MCF 10A (cell line): Measurements from ENCODE around the gene DMRT3. TPM values are rescaled to one million over a fixed set of nuclear protein-coding genes. Genes with fewer than 3 reads are reported as not detected.

Source experiments
- BruUV-seq: library from RNA; stranded (reverse); fragments of 400-500 nt; replicated peaks from 2 replicates; lab custom pipeline; 2021; lab: Mats Ljungman, UMichigan
- CTCF ChIA-PET: fragments of 300-600 bp; sonication (Branson Sonifier 250); formaldehyde crosslinking; extraction: SDS; loops from one replicate; lab custom pipeline; 2021; ENCODE audit warnings: antibody characterized with exemption, inconsistent platforms; lab: Yijun Ruan, JAX
- POLR2A ChIA-PET: fragments of 300-600, 350-650 bp; sonication (Branson Sonifier 250); formaldehyde crosslinking; extraction: SDS; loops from one replicate; lab custom pipeline; 2020; ENCODE audit warnings: antibody characterized with exemption, inconsistent platforms; lab: Yijun Ruan, JAX
- DNase-seq: peaks from one replicate; pipeline ENCODE4 v3.0.0-alpha.2; 2018; ENCODE audit not compliant: unreplicated experiment
- H3K27ac Mint-ChIP-seq: one replicate; pipeline ENCODE4 v1.8.0; 2022; ENCODE audit warnings: mild to moderate bottlenecking, low read depth, mixed read lengths; ENCODE audit not compliant: unreplicated experiment
- H3K27me3 Mint-ChIP-seq: one replicate; pipeline ENCODE4 v1.8.0; 2022; ENCODE audit warnings: mixed read lengths; ENCODE audit not compliant: insufficient read depth, unreplicated experiment
- H3K36me3 Mint-ChIP-seq: one replicate; pipeline ENCODE4 v1.8.0; 2022; ENCODE audit warnings: mild to moderate bottlenecking, moderate library complexity, mixed read lengths; ENCODE audit not compliant: insufficient read depth, unreplicated experiment
- H3K4me1 Mint-ChIP-seq: one replicate; pipeline ENCODE4 v1.8.0; 2022; ENCODE audit warnings: mixed read lengths; ENCODE audit not compliant: insufficient read depth, unreplicated experiment
- H3K4me3 Mint-ChIP-seq: one replicate; pipeline ENCODE4 v1.8.0; 2022; ENCODE audit warnings: mild to moderate bottlenecking, moderate library complexity, mixed read lengths; ENCODE audit not compliant: unreplicated experiment
- H3K9me3 Mint-ChIP-seq: one replicate; pipeline ENCODE4 v1.8.0; 2022; ENCODE audit warnings: mixed read lengths; ENCODE audit not compliant: unreplicated experiment
- CTCF ChIP-seq: fragments of 200-600 bp; IDR thresholded peaks from one replicate; pipeline ENCODE4 v1.8.0; 2022; ENCODE audit warnings: antibody characterized with exemption, mild to moderate bottlenecking; ENCODE audit not compliant: unreplicated experiment
- intact Hi-C: fragments of 100-400 bp; cut with micrococcal nuclease; formaldehyde crosslinking; loops from 2 replicates; pipeline ENCODE4 v1.14.1; 2022
- total RNA-seq: library from RNA; stranded (reverse); gene quantifications from 2 replicates; pipeline ENCODE4 v1.2.3, GENCODE V29; 2022

DMRT3 gene
- total RNA-seq, 1 experiment from 2014 or later, result not detected

GRCh38 chr9:959914-960313 is 16.5 kb upstream of the DMRT3 start:
- CTCF ChIA-PET, result interaction anchor here (1.1 to 1.2 kb wide), 2 partner anchors 45 to 83 kb away, joined by 3 to 6 read pairs; no protein-coding TSS in a partner anchor
- TF ChIP-seq CTCF, result no peak
- BruUV-seq, result no TSS peak
- no peak overlapping the region for H3K4me3 Mint-ChIP-seq
- peaks cover 7% of the 10 kb centered on the region for H3K4me1 Mint-ChIP-seq
- H3K36me3 Mint-ChIP-seq, result no peaks in the 10 kb centered on the region
- DNase-seq, result peak; percentile 35
- H3K9me3 Mint-ChIP-seq, result no peaks in the 10 kb centered on the region
- H3K27ac Mint-ChIP-seq, result no peak overlapping the region
- POLR2A ChIA-PET, result no interaction called here
- intact Hi-C loops, result no loop called here
- peaks cover 21% of the 10 kb centered on the region for H3K27me3 Mint-ChIP-seq

DNA sequence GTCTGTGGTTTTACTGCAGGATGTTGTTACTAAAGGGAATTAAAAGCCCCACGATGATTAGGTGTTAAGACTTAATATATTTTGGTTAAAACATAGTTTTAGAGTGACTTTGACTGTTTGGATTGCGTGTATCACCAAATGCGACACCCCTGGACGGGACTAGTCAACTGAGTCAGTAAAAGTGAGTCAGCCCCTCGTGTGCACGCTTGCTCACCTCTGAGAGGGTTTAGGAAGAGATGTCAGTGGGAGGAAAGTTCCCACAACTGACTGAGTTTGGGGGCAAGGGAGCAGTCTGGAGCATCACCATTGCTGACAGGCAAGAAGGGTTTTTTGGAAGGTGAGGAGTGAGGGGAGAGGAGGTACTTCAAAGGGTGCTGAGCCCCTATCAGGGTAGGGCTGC is 14.4 kb upstream of the DMRT3 start:
- H3K9me3 Mint-ChIP-seq, result no peaks in the 10 kb centered on the region
- DNase-seq, result peak; percentile 22
- POLR2A ChIA-PET, result no interaction called here
- H3K4me3 Mint-ChIP-seq, result no peak overlapping the region
- no peak overlapping the region for H3K27ac Mint-ChIP-seq
- intact Hi-C loops, result no loop called here
- no TSS peak for BruUV-seq
- peaks cover 23% of the 10 kb centered on the region for H3K27me3 Mint-ChIP-seq
- peaks cover 7% of the 10 kb centered on the region for H3K4me1 Mint-ChIP-seq
- TF ChIP-seq CTCF, result no peak
- CTCF ChIA-PET, result no interaction called here
- no peaks in the 10 kb centered on the region for H3K36me3 Mint-ChIP-seq

DNA sequence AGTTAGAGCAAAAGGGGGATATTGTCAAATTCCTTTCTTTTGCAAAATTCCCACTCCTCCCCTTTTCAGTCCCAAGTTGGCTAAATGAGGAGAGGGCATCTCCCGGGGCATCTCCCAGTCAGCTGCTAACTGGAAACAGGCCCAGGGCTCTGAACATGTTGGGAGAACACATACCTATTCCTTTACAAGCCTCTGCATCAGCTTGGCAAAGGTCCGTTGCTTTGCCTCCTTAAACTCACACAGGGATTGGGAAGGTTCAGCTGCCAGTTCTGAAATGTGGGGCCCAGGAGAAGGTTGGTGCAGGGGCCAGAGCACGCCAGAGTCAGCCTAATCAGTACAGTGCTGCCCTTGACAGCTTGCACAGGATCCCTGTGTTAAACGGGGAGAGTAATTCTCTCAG is 11.0 kb upstream of the DMRT3 start:
- H3K4me1 Mint-ChIP-seq, result peaks cover 7% of the 10 kb centered on the region
- CTCF ChIA-PET, result interaction anchor here (0.6 to 1.2 kb wide), 3 partner anchors 44 to 767 kb away, joined by 3 to 4 read pairs (median 4); no protein-coding TSS in a partner anchor
- no peak for DNase-seq
- intact Hi-C loops, result no loop called here
- H3K36me3 Mint-ChIP-seq, result no peaks in the 10 kb centered on the region
- H3K4me3 Mint-ChIP-seq, result no peak overlapping the region
- peaks cover 23% of the 10 kb centered on the region for H3K27me3 Mint-ChIP-seq
- POLR2A ChIA-PET, result interaction anchor here (0.7 to 1.2 kb wide), 3 partner anchors 12 to 68 kb away, joined by 3 to 5 read pairs (median 3); no protein-coding TSS in a partner anchor
- H3K27ac Mint-ChIP-seq, result no peak overlapping the region
- no TSS peak for BruUV-seq
- H3K9me3 Mint-ChIP-seq, result no peaks in the 10 kb centered on the region
- TF ChIP-seq CTCF, result no peak

GRCh38 chr9:966870-967269 is 9.6 kb upstream of the DMRT3 start:
- ChIA-PET POLR2A (interaction anchor here (0.6 to 1.0 kb wide), 2 partner anchors 69 to 1925 kb away, joined by 3 to 5 read pairs; no protein-coding TSS in a partner anchor), CTCF (interaction anchor here (1.1 to 1.3 kb wide), 3 partner anchors 38 to 73 kb away, joined by 3 to 4 read pairs (median 4); no protein-coding TSS in a partner anchor)
- Mint-ChIP-seq H3K36me3 (no peaks in the 10 kb centered on the region), H3K9me3 (no peaks in the 10 kb centered on the region), H3K4me3 (no peak overlapping the region), H3K27me3 (peaks cover 18% of the 10 kb centered on the region), H3K4me1 (peaks cover 5% of the 10 kb centered on the region), H3K27ac (no peak overlapping the region)
- intact Hi-C loops, result no loop called here
- DNase-seq, result no peak
- TF ChIP-seq CTCF, result no peak
- BruUV-seq, result no TSS peak
